Psoas muscle (tissue), 8 donors: ENCODE measurements around the gene LARP1B. TPM values are rescaled to one million over a fixed set of nuclear protein-coding genes. Genes with fewer than 3 reads are reported as not detected.
"Not testable (repeated sequence)": the region's sequence is repeated elsewhere in the genome, so short reads cannot be mapped to it uniquely, and the experiment has no call there.

Experiments
- ATAC-seq, 4 donors: fragments of 200-7000 bp; cut with Tn5 transposase; one replicate each; pipeline ENCODE4 v1.9.1; 2020; ENCODE audit warnings: moderate library complexity in 3 of 4, mild to moderate bottlenecking in 2 of 4
- DNase-seq, 2 donors: peaks; one replicate each; pipeline ENCODE4 v3.0.0-alpha.2; 2020
- H3K27ac ChIP-seq: fragments of 200-600 bp; one replicate; pipeline ENCODE4 v1.8.0; 2022
- H3K27me3 ChIP-seq, 3 donors: fragments of 200-600 bp in 1 of 3; one replicate each; pipeline versions ENCODE4 v1.6.1 to v1.8.0; 2013 to 2022; ENCODE audit warnings: low read length in 2 of 3, mild to moderate bottlenecking in 2 of 3, moderate library complexity in 1 of 3; ENCODE audit not compliant: insufficient read depth in 3 of 3
- H3K36me3 ChIP-seq, 2 donors: fragments of 200-600 bp in 1 of 2; one replicate each; pipeline versions ENCODE4 v1.6.1 to v1.8.0; 2013 to 2022; ENCODE audit warnings: low read depth in 1 of 2, mild to moderate bottlenecking in 1 of 2, moderate library complexity in 1 of 2; ENCODE audit not compliant: insufficient read depth in 1 of 2
- H3K4me1 ChIP-seq: fragments of 200-600 bp; one replicate; pipeline ENCODE4 v1.8.0; 2022
- H3K4me3 ChIP-seq: fragments of 200-600 bp; one replicate; pipeline ENCODE4 v1.8.0; 2022; ENCODE audit warnings: mild to moderate bottlenecking
- H3K9me3 ChIP-seq: fragments of 200-600 bp; one replicate; pipeline ENCODE4 v1.8.0; 2022
- CTCF ChIP-seq: fragments of 200-600 bp; IDR thresholded peaks from one replicate; pipeline ENCODE4 v1.8.0; 2022; ENCODE audit warnings: antibody characterized with exemption
- WGBS, 3 donors: extraction: QIAGEN DNeasy Blood & Tissue Kit; methylation state at CpG; one replicate each; pipeline versions ENCODE4 v1.1.6 to v1.1.7; 2013; 5-methylcytosine and 5-hydroxymethylcytosine counted together
- intact Hi-C, 2 donors: fragments of 100-400 bp; cut with DNase I; formaldehyde crosslinking; loops; one replicate each; pipeline versions ENCODE4 v1.11.0 to v1.14.2; 2022
- polyA plus RNA-seq, 3 donors: library from polyadenylated mRNA; stranded (reverse); fragments of 200-250 nt; gene quantifications; one replicate each; pipeline ENCODE4 v1.2.3, GENCODE V29; 2013
- total RNA-seq, 4 donors: library from RNA; stranded (reverse); fragmentation: NEBNext Ultra II Directional in 2 of 4; extraction: Animal tissue kit (Norgen Biotek cat#: 25700) in 2 of 4; gene quantifications; one replicate each; pipeline versions ENCODE4 v1.2.1 to v1.2.4, GENCODE V29; 2021 to 2023
- donor health status: healthy with polysubstance abuse.
- donor health status: DM: no; HTN: no; CAD: no; lungs with moderate emphysema.
- donor health status: Bipolar disorder and iron deficiency.
- donor health status: healthy.
- donor health status: DM: yes; HTN: yes; CAD: no.
- donor health status: DM: no; HTN: no; CAD: no.
- donor health status: DM: no; HTN: no; CAD: no.
- donor health status: DM: yes; HTN: yes; CAD: no.

The LARP1B gene
- total and polyA plus RNA-seq, 7 donors, result 8.3 to 23.6 (median 16.6) TPM

GRCh38 chr4:128039568-128039967, 21.5 kb upstream of the LARP1B start:
- WGBS, 3 donors, result 86 to 91% (median 87%) methylated on average over 1 of the region's 1 CpG
- TF ChIP-seq CTCF, result no peak
- H3K36me3 ChIP-seq, result peaks cover 0 to 16% of the 10 kb centered on the region in 2 donors
- intact Hi-C loops, result no loop called here
- DNase-seq (no peak), ATAC-seq (no peak)
- no peaks in the 10 kb centered on the region for H3K9me3 ChIP-seq
- H3K27me3 ChIP-seq, result no peaks in the 10 kb centered on the region
- H3K27ac ChIP-seq, result no peak overlapping the region
- H3K4me1 ChIP-seq, result no peaks in the 10 kb centered on the region
- H3K4me3 ChIP-seq, result no peak overlapping the region

GRCh38 chr4:128047019-128047418, 14.1 kb upstream of the LARP1B start:
- H3K9me3 ChIP-seq, H3K27ac ChIP-seq, H3K36me3 ChIP-seq, intact Hi-C loops, H3K4me3 ChIP-seq, H3K4me1 ChIP-seq, DNase-seq, H3K27me3 ChIP-seq, ATAC-seq: not testable (repeated sequence)
- 88 to 90% (median 89%) methylated on average over 9 of the region's 9 CpGs for WGBS, 3 donors

GRCh38 chr4:128047514-128047913, 13.6 kb upstream of the LARP1B start:
- H3K36me3 ChIP-seq, H3K4me3 ChIP-seq, H3K27ac ChIP-seq, ATAC-seq, H3K4me1 ChIP-seq, DNase-seq, intact Hi-C loops, H3K9me3 ChIP-seq, H3K27me3 ChIP-seq: not testable (repeated sequence)
- WGBS, 3 donors, result 96 to 99% (median 96%) methylated on average over 17 to 34 of the region's 34 CpGs

- H3K27me3 ChIP-seq, H3K4me1 ChIP-seq, DNase-seq, H3K36me3 ChIP-seq, ATAC-seq, H3K27ac ChIP-seq, H3K4me3 ChIP-seq, intact Hi-C loops, H3K9me3 ChIP-seq: not testable (repeated sequence)
- WGBS, 3 donors, result 83 to 88% (median 85%) methylated on average over 10 of the region's 10 CpGs
Measured at GRCh38 chr4:128051229-128051628, 9.9 kb upstream of the LARP1B start.

GRCh38 chr4:128054907-128055306, 6.2 kb upstream of the LARP1B start:
- not testable (repeated sequence) for DNase-seq, ATAC-seq
- 92 to 93% (median 93%) methylated on average over 9 of the region's 9 CpGs for WGBS, 3 donors

GRCh38 chr4:128055441-128056206, 5.5 kb upstream of the LARP1B start:
- H3K27ac ChIP-seq, H3K27me3 ChIP-seq, intact Hi-C loops, DNase-seq, H3K9me3 ChIP-seq, H3K4me1 ChIP-seq, ATAC-seq, H3K36me3 ChIP-seq, H3K4me3 ChIP-seq: not testable (repeated sequence)
- WGBS, 3 donors, result 89 to 97% (median 94%) methylated on average over 10 of the region's 10 CpGs

More at GRCh38 chr4:128054907-128055306, 6.2 kb upstream of the LARP1B start:
- intact Hi-C loops, H3K27ac ChIP-seq, H3K27me3 ChIP-seq, H3K9me3 ChIP-seq, H3K4me1 ChIP-seq, H3K36me3 ChIP-seq, H3K4me3 ChIP-seq: not testable (repeated sequence)

- Histone ChIP-seq H3K36me3 (no peaks in the 10 kb centered on the region), H3K4me3 (no peak overlapping the region), H3K27me3 (no peaks in the 10 kb centered on the region), H3K9me3 (no peaks in the 10 kb centered on the region), H3K4me1 (no peaks in the 10 kb centered on the region), H3K27ac (no peak overlapping the region)
- intact Hi-C loops, result no loop called here
- ATAC-seq (no peak), DNase-seq (no peak)
- no peak for TF ChIP-seq CTCF
Measured at GRCh38 chr4:128056396-128056795, 4.7 kb upstream of the LARP1B start.
